ENCODE measurements around the gene GLYR1. TPM values are rescaled to one million over a fixed set of nuclear protein-coding genes. Genes with fewer than 3 reads are reported as not detected.

The GLYR1 gene
- polyA plus RNA-seq, 1 donor (not counting 4 experiments of a cell fraction or from before 2014, with no cell fraction given) = 42.6 TPM

GRCh38 chr16:4893103-4893862 lies 46.2 kb upstream of the GLYR1 start:
- no peak for DNase-seq (ENCODE audit: low read depth, low spot score)
- H3K4me3 ChIP-seq (ENCODE audit: control insufficient read depth in 2 of 3, extremely low read depth in 1 of 3, insufficient read depth in 2 of 3, low read depth in 1 of 3, low read length in 3 of 3) = no peak overlapping the region
- no peak overlapping the region for H3K4me2 ChIP-seq (ENCODE audit: control insufficient read depth, extremely low read depth, insufficient read depth, low read depth, low read length)
- no peaks in the 10 kb centered on the region for H3K79me2 ChIP-seq (ENCODE audit: control insufficient read depth, insufficient read depth, low read length)
- H3K9me1 ChIP-seq (ENCODE audit: control insufficient read depth, extremely low read depth, insufficient read depth, low read length) = no peaks in the 10 kb centered on the region
- peaks cover 30 to 39% of the 10 kb centered on the region in 2 experiments for H3K36me3 ChIP-seq (ENCODE audit: control insufficient read depth in 2 of 2, extremely low read depth in 1 of 2, insufficient read depth in 2 of 2, low read length in 2 of 2)
- no peak for FAIRE-seq
- TF ChIP-seq CTCF (optimal IDR thresholded peaks at IDR 0.05 in 1 of 3, IDR thresholded peaks at IDR 0.05 in 1 of 3, conservative IDR thresholded peaks at IDR 0.05 in 1 of 3; ENCODE audit: extremely low read depth in 1 of 3, insufficient read depth in 2 of 3, low read length in 3 of 3) = no peak
- TF ChIP-seq EZH2 (IDR thresholded peaks at IDR 0.05; ENCODE audit: low read length) = no peak
- H3K9ac ChIP-seq (ENCODE audit: control insufficient read depth, extremely low read depth, insufficient read depth, low read length) = no peak overlapping the region
- H3K27ac ChIP-seq (ENCODE audit: control insufficient read depth, insufficient read depth, low read length) = no peak overlapping the region
- H3K9me3 ChIP-seq (ENCODE audit: control insufficient read depth, low read depth, low read length) = no peaks in the 10 kb centered on the region
- H3K27me3 ChIP-seq (ENCODE audit: control insufficient read depth, extremely low read depth, insufficient read depth, low read length) = no peaks in the 10 kb centered on the region
- dilution Hi-C loops (cut with MboI; ENCODE audit: extremely low pct_ligation_motif_present, low sequenced_read_pairs) = no loop called here
- H4K20me1 ChIP-seq (ENCODE audit: control insufficient read depth, extremely low read depth, insufficient read depth, low read length) = no peaks in the 10 kb centered on the region
- H2AFZ ChIP-seq (ENCODE audit: control insufficient read depth, low read length) = no peak overlapping the region
- no peaks in the 10 kb centered on the region for H3K4me1 ChIP-seq (ENCODE audit: control insufficient read depth, extremely low read depth, insufficient read depth, low read length)

DNA sequence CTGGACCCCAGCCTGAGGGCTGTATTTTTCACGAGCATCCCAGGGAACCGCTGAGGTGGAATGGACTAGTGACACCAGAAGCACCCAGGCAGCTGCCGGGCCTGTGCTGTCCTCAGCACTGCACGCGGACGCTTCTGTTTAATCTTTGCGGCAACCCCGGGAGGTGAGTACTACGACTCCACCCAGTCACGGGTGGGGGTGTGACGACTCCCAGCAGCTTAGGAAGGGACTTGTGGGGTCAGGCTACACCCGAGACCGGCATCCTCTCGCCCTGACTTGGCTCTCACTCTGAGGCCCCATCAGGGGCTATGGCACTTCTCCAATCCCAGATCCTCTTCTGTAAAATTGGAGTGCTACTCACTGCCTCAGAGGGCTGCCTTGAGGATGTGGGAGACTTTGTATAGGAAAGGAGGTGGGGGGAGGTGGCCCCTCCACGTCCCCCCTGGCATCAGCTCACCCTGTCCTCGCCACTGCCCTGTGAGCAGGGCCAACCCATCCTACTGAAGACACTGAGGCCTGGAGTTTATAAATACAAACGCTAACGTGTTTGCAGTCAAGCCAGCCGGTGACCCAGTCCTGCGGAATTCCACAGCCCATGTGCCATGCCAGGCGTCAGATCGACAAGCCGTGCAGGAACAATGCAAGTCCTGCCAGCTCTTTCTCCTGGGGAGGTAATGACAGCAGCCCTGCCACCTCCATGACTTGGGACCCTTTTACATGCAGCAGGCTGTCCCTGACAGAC lies 45.4 kb upstream of the GLYR1 start:
- no peaks in the 10 kb centered on the region for H4K20me1 ChIP-seq (ENCODE audit: control insufficient read depth, extremely low read depth, insufficient read depth, low read length)
- H3K4me3 ChIP-seq (ENCODE audit: control insufficient read depth in 2 of 3, extremely low read depth in 1 of 3, insufficient read depth in 2 of 3, low read depth in 1 of 3, low read length in 3 of 3) = no peak overlapping the region
- no peak overlapping the region for H3K9ac ChIP-seq (ENCODE audit: control insufficient read depth, extremely low read depth, insufficient read depth, low read length)
- dilution Hi-C loops (cut with MboI; ENCODE audit: extremely low pct_ligation_motif_present, low sequenced_read_pairs) = no loop called here
- FAIRE-seq (no peak), DNase-seq (ENCODE audit: low read depth, low spot score) (no peak)
- H3K27ac ChIP-seq (ENCODE audit: control insufficient read depth, insufficient read depth, low read length) = no peak overlapping the region
- no peak overlapping the region for H3K4me2 ChIP-seq (ENCODE audit: control insufficient read depth, extremely low read depth, insufficient read depth, low read depth, low read length)
- H3K27me3 ChIP-seq (ENCODE audit: control insufficient read depth, extremely low read depth, insufficient read depth, low read length) = no peaks in the 10 kb centered on the region
- H2AFZ ChIP-seq (ENCODE audit: control insufficient read depth, low read length) = no peak overlapping the region
- H3K9me3 ChIP-seq (ENCODE audit: control insufficient read depth, low read depth, low read length) = no peaks in the 10 kb centered on the region
- no peak for TF ChIP-seq CTCF (optimal IDR thresholded peaks at IDR 0.05 in 1 of 3, IDR thresholded peaks at IDR 0.05 in 1 of 3, conservative IDR thresholded peaks at IDR 0.05 in 1 of 3; ENCODE audit: extremely low read depth in 1 of 3, insufficient read depth in 2 of 3, low read length in 3 of 3)
- no peak for TF ChIP-seq EZH2 (IDR thresholded peaks at IDR 0.05; ENCODE audit: low read length)
- no peaks in the 10 kb centered on the region for H3K4me1 ChIP-seq (ENCODE audit: control insufficient read depth, extremely low read depth, insufficient read depth, low read length)
- H3K79me2 ChIP-seq (ENCODE audit: control insufficient read depth, insufficient read depth, low read length) = no peaks in the 10 kb centered on the region
- H3K9me1 ChIP-seq (ENCODE audit: control insufficient read depth, extremely low read depth, insufficient read depth, low read length) = no peaks in the 10 kb centered on the region
- peaks cover 34 to 44% of the 10 kb centered on the region in 2 experiments for H3K36me3 ChIP-seq (ENCODE audit: control insufficient read depth in 2 of 2, extremely low read depth in 1 of 2, insufficient read depth in 2 of 2, low read length in 2 of 2)
